ENCODE results near the gene ZNF239. TPM values are rescaled to one million over a fixed set of nuclear protein-coding genes. Genes with fewer than 3 reads are reported as not detected.

ZNF239 gene
- total and polyA plus RNA-seq, 2 donors (not counting 3 experiments of a cell fraction or from before 2014, with no cell fraction given), result 0.30 to 0.51 TPM

DNA sequence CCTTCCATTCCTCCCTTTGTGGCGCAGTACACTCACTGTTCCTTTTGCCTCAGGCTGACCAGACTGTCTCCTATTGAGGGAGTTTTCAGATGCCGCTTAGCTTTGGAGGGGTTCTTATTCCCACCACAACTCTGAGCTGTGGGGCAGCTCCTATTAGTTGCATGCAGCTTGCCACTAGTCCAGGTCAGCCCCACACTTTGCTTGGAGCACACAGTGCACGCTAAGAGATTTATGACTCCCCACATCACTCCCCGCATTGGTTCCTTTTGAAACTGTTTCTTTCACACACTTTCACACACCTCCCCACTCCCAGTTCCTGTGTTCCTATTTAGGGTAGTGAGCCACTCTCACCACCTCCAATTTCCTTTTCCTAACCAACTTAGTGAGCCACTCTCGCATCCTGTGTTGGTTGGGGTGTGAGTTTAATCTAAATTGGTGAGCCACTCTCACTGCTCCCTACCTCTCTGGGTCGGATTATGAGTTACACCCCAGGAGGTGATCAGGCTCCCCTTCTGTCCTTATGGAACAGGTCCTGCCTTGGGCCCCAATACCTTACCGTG, 21.4 kb upstream of the ZNF239 start:
- FAIRE-seq, result no peak
- no peaks in the 10 kb centered on the region for H4K20me1 ChIP-seq (replicated peaks; ENCODE audit: control insufficient read depth, extremely low read depth, insufficient read depth, low read length)
- intact Hi-C loops (cut with micrococcal nuclease) (no loop called here), dilution Hi-C loops (cut with MboI; ENCODE audit: extremely low pct_ligation_motif_present, low sequenced_read_pairs) (no loop called here)
- H2AFZ ChIP-seq (ENCODE audit: low read depth, low read length), result peak overlapping the region; percentile 78
- H3K27ac ChIP-seq (ENCODE audit: insufficient read depth, low read depth, low read length), result no peak overlapping the region
- H3K9me3 ChIP-seq (replicated peaks; ENCODE audit: control insufficient read depth, insufficient read depth, low read length), result no peaks in the 10 kb centered on the region
- TF ChIP-seq, protein P1, sequence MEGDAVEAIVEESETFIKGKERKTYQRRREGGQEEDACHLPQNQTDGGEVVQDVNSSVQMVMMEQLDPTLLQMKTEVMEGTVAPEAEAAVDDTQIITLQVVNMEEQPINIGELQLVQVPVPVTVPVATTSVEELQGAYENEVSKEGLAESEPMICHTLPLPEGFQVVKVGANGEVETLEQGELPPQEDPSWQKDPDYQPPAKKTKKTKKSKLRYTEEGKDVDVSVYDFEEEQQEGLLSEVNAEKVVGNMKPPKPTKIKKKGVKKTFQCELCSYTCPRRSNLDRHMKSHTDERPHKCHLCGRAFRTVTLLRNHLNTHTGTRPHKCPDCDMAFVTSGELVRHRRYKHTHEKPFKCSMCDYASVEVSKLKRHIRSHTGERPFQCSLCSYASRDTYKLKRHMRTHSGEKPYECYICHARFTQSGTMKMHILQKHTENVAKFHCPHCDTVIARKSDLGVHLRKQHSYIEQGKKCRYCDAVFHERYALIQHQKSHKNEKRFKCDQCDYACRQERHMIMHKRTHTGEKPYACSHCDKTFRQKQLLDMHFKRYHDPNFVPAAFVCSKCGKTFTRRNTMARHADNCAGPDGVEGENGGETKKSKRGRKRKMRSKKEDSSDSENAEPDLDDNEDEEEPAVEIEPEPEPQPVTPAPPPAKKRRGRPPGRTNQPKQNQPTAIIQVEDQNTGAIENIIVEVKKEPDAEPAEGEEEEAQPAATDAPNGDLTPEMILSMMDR (IDR thresholded peaks at IDR 0.05; ENCODE audit: extremely low read depth in 1 of 2, insufficient read depth in 1 of 2, low read depth in 1 of 2, low read length in 2 of 2), result no peak
- TF ChIP-seq, protein P2, sequence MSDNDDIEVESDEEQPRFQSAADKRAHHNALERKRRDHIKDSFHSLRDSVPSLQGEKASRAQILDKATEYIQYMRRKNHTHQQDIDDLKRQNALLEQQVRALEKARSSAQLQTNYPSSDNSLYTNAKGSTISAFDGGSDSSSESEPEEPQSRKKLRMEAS (IDR thresholded peaks at IDR 0.05; ENCODE audit: insufficient read depth, insufficient read length), result no peak
- no peak for TF ChIP-seq POLR2A (IDR thresholded peaks at IDR 0.05; ENCODE audit: low read depth, low read length)
- no peak for TF ChIP-seq GATA2 (IDR thresholded peaks at IDR 0.05; ENCODE audit: insufficient read depth, insufficient read length, low read depth, low read length)
- TF ChIP-seq JUN (IDR thresholded peaks at IDR 0.05; ENCODE audit: borderline replicate concordance, insufficient read depth, insufficient read length, low read depth), result no peak
- no peak for TF ChIP-seq FOS (IDR thresholded peaks at IDR 0.05; ENCODE audit: borderline replicate concordance, insufficient read depth, low read length)
- TF ChIP-seq EZH2 (IDR thresholded peaks at IDR 0.05; ENCODE audit: borderline replicate concordance, low read depth, low read length, severe bottlenecking), result no peak
- no peak for TF ChIP-seq POLR2AphosphoS5 (IDR thresholded peaks at IDR 0.05; ENCODE audit: insufficient read depth, low read depth, low read length)
- TF ChIP-seq MYC (IDR thresholded peaks at IDR 0.05; ENCODE audit: low read depth, low read length), result no peak
- H3K79me2 ChIP-seq (ENCODE audit: control insufficient read depth, insufficient read depth, low read length), result no peaks in the 10 kb centered on the region
- no peak overlapping the region for H3K9ac ChIP-seq (replicated peaks; ENCODE audit: extremely low read depth, insufficient read depth, low read length)
- no peak overlapping the region for H3K4me3 ChIP-seq (replicated peaks in 1 of 3; ENCODE audit: insufficient read depth in 1 of 3, low read depth in 1 of 3, low read length in 3 of 3)
- no peak overlapping the region for H3K4me2 ChIP-seq (ENCODE audit: insufficient read depth, low read length)
- no peaks in the 10 kb centered on the region for H3K27me3 ChIP-seq (ENCODE audit: control insufficient read depth in 2 of 2, insufficient read depth in 2 of 2, low read length in 2 of 2)
- H3K9me1 ChIP-seq (replicated peaks; ENCODE audit: control insufficient read depth, extremely low read depth, insufficient read depth, low read length), result no peaks in the 10 kb centered on the region
- ChIA-PET POLR2A (no interaction called here), CTCF (no interaction called here)
- no peak for DNase-seq (ENCODE audit: low read depth, low spot score)
- H3K4me1 ChIP-seq (ENCODE audit: control insufficient read depth, extremely low read depth, insufficient read depth, low read length), result no peaks in the 10 kb centered on the region
- BruUV-seq (replicated peaks), result no TSS peak
- H3K36me3 ChIP-seq (ENCODE audit: control insufficient read depth in 2 of 2, extremely low read depth in 1 of 2, insufficient read depth in 2 of 2, low read length in 2 of 2), result no peaks in the 10 kb centered on the region
